Spleen (tissue), 11 donors: ENCODE results near the gene AMN1. TPM values are rescaled to one million over a fixed set of nuclear protein-coding genes. Genes with fewer than 3 reads are reported as not detected.

Experiments
- DNase-seq: peaks from one replicate; pipeline ENCODE4 v3.0.0-alpha.2; 2020
- H3K27ac ChIP-seq, 8 donors: fragments of 200-600 bp; sonication (generic) in 7 of 8; 1 replicate in 4 of 8; 2 replicates in 4 of 8; pipeline versions ENCODE4 v1.5.0 to v1.8.0; 2016 to 2021; ENCODE audit warnings: inconsistent platforms in 4 of 8, mild to moderate bottlenecking in 4 of 8, moderate library complexity in 1 of 8
- H3K27me3 ChIP-seq, 7 donors: fragments of 200-600 bp; sonication (generic) in 6 of 7; replicated peaks in 1 of 7; 1 replicate in 4 of 7; 2 replicates in 3 of 7; pipeline versions ENCODE4 v1.5.0 to v1.8.0; 2016 to 2021; ENCODE audit warnings: inconsistent platforms in 3 of 7, mild to moderate bottlenecking in 1 of 7
- H3K36me3 ChIP-seq, 6 donors: fragments of 200-600 bp; sonication (generic) in 5 of 6; 1 replicate in 4 of 6; 2 replicates in 2 of 6; pipeline versions ENCODE4 v1.5.0 to v1.8.0; 2016 to 2021; ENCODE audit warnings: inconsistent platforms in 2 of 6
- H3K4me1 ChIP-seq, 6 donors: fragments of 200-600 bp; sonication (generic) in 5 of 6; 1 replicate in 3 of 6; 2 replicates in 3 of 6; pipeline versions ENCODE4 v1.5.0 to v1.8.0; 2016 to 2021; ENCODE audit warnings: inconsistent platforms in 3 of 6
- H3K4me3 ChIP-seq, 8 donors: fragments of 200-600 bp; sonication (generic) in 7 of 8; 1 replicate in 4 of 8; 2 replicates in 4 of 8; pipeline versions ENCODE4 v1.5.0 to v1.8.0; 2016 to 2021; ENCODE audit warnings: inconsistent platforms in 4 of 8, mild to moderate bottlenecking in 4 of 8, moderate library complexity in 2 of 8
- H3K9me3 ChIP-seq, 8 donors: fragments of 200-600 bp; sonication (generic) in 7 of 8; 1 replicate in 4 of 8; 2 replicates in 4 of 8; pipeline versions ENCODE4 v1.5.0 to v1.8.0; 2016 to 2021; ENCODE audit warnings: inconsistent platforms in 4 of 8
- CTCF ChIP-seq, 11 experiments: fragments of 200-600 bp in 7 of 11; fragments of 450-650 bp in 4 of 11; sonication (generic) in 4 of 11; IDR thresholded peaks in 8 of 11; conservative IDR thresholded peaks in 3 of 11; 1 replicate in 7 of 11; 2 replicates in 4 of 11; pipeline versions ENCODE4 v1.4.0 to v1.8.0; 2016 to 2021; ENCODE audit warnings: antibody characterized with exemption in 11 of 11, inconsistent platforms in 4 of 11, mild to moderate bottlenecking in 1 of 11
- POLR2A ChIP-seq, 3 donors: fragments of 450-650 bp; IDR thresholded peaks; one replicate each; pipeline ENCODE4 v1.5.1; 2017; ENCODE audit warnings: antibody characterized with exemption in 3 of 3, mild to moderate bottlenecking in 1 of 3
- POLR2AphosphoS5 ChIP-seq, 3 donors: sonication (generic); formaldehyde crosslinking; IDR thresholded peaks; one replicate each; pipeline ENCODE4 v1.5.1; 2017; ENCODE audit warnings: antibody characterized with exemption in 3 of 3
- WGBS, 5 donors: extraction: QIAGEN DNeasy Blood & Tissue Kit in 3 of 5; methylation state at CpG; one replicate each; pipeline versions ENCODE4 v1.1.5 to v1.1.7; 2013 to 2018; 5-methylcytosine and 5-hydroxymethylcytosine counted together
- intact Hi-C: fragments of 100-400 bp; cut with DNase I; formaldehyde crosslinking; loops from one replicate; pipeline ENCODE4 v1.15.0; 2023; ENCODE audit warnings: low total_unique reads
- polyA plus RNA-seq, 3 donors: library from polyadenylated mRNA; stranded (reverse); fragments of 200-250 nt; gene quantifications; one replicate each; pipeline ENCODE4 v1.2.1, GENCODE V29; 2013
- small RNA-seq, 4 donors: library from RNA; depleted of rRNA; stranded (forward); fragments of <200 nt; gene quantifications; one replicate each; pipeline ENCODE3, GENCODE V24; 2016
- total RNA-seq, 7 donors: library from RNA; depleted of rRNA in 3 of 7; stranded (reverse); fragments of >200 nt in 3 of 7; fragmentation: NEBNext Ultra II Directional in 4 of 7; extraction: Animal tissue kit (Norgen Biotek cat#: 25700) in 4 of 7; gene quantifications; one replicate each; pipeline versions ENCODE4 v1.1.0 to v1.2.1, GENCODE V29; 2016 to 2021
- donor health status: healthy with polysubstance abuse.
- donor health status: DM: no; HTN: no; CAD: no; lungs with moderate emphysema.
- donor health status: DM: no; HTN: no; CAD: no.
- donor health status: Bipolar disorder and iron deficiency.
- donor health status: healthy.
- donor health status: DM: no; HTN: no; CAD: no.
- donor health status: DM: yes; HTN: yes; CAD: no.

Gene AMN1
- total and polyA plus RNA-seq, 10 donors, result 12.9 to 27.4 (median 16.1) TPM

DNA sequence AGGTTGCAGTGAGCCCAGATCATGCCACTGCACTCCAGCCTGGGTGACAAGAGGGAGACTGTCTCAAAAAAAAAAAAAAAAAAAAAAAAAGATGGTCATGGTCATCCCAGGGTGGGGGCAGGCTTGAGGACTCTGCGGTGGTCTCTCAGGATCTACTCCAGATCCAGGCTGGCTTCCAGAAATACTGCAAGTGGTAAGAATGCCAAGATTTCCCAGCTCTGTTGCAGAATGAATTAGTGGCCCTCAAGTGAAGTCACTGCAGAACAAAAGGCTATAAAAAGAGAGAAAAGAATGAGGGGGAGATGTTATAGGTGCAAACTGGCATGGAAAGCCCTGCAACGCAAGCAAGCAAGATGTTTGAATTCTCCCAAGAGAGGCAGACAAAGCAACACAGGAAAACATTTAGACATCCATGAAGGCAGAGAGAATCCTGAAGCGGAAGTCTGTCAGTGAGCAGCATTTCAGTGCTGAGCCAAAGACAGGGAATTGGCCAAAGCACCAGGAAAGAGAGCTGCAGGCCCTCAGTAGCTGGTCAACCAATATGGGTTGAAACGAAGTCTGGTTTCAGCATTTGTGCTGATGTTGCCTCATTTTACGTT is 101.3 kb downstream of the AMN1 start:
- Histone ChIP-seq H3K9me3 (no peaks in the 10 kb centered on the region), H3K36me3 (no peaks in the 10 kb centered on the region), H3K27me3 (no peaks in the 10 kb centered on the region), H3K27ac (no peak overlapping the region), H3K4me1 (peaks cover 0 to 25% (median 4%) of the 10 kb centered on the region in 6 donors), H3K4me3 (no peak overlapping the region)
- WGBS, 5 donors, result 80 to 89% (median 86%) methylated on average over 5 of the region's 5 CpGs
- DNase-seq, result no peak
- intact Hi-C loops, result no loop called here
- TF ChIP-seq POLR2AphosphoS5 (IDR thresholded peaks at IDR 0.05), result no peak
- no peak for TF ChIP-seq CTCF (IDR thresholded peaks at IDR 0.05 in 8 of 11, conservative IDR thresholded peaks at IDR 0.05 in 3 of 11)
- TF ChIP-seq POLR2A (IDR thresholded peaks at IDR 0.05), result no peak

GRCh38 chr12:31626270-31626995 is 102.4 kb downstream of the AMN1 start:
- TF ChIP-seq CTCF (IDR thresholded peaks at IDR 0.05 in 8 of 11, conservative IDR thresholded peaks at IDR 0.05 in 3 of 11) (no peak), POLR2A (IDR thresholded peaks at IDR 0.05) (no peak), POLR2AphosphoS5 (IDR thresholded peaks at IDR 0.05) (no peak)
- no peak for DNase-seq
- Histone ChIP-seq H3K36me3 (no peaks in the 10 kb centered on the region), H3K4me1 (peaks cover 0 to 21% (median 2%) of the 10 kb centered on the region in 6 donors), H3K27ac (no peak overlapping the region), H3K4me3 (no peak overlapping the region), H3K27me3 (no peaks in the 10 kb centered on the region), H3K9me3 (no peaks in the 10 kb centered on the region)
- intact Hi-C loops, result no loop called here
- 75 to 84% (median 79%) methylated on average over 7 of the region's 7 CpGs for WGBS, 5 donors

DNA sequence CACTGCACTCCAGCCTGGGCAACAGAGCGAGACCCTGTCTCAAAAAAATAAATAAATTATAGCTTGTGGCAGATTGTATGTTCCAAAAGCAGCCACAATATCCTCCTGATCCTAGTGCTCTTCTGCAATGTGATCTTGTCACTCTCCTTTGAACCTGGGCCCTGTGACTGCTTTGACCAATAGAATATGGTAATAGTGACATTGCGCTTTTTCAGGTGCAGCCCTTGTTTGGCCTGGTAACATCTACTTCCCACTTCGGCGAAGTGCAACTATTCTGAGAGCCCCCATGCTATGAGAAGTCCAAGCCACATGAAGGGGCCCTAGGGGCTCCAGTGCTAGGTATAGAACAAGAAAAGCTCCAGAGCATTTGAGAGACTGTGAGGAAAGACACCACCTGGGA is 106.8 kb downstream of the AMN1 start:
- WGBS, 5 donors, result 82 to 93% (median 87%) methylated on average over 4 of the region's 4 CpGs
- intact Hi-C loops, result no loop called here
- no peaks in the 10 kb centered on the region for H3K36me3 ChIP-seq
- H3K4me3 ChIP-seq, result no peak overlapping the region
- H3K4me1 ChIP-seq, result no peaks in the 10 kb centered on the region
- no peak for TF ChIP-seq CTCF (IDR thresholded peaks at IDR 0.05 in 8 of 11, conservative IDR thresholded peaks at IDR 0.05 in 3 of 11)
- no peak for TF ChIP-seq POLR2A (IDR thresholded peaks at IDR 0.05)
- no peak for TF ChIP-seq POLR2AphosphoS5 (IDR thresholded peaks at IDR 0.05)
- H3K27ac ChIP-seq, result no peak overlapping the region
- DNase-seq, result no peak
- no peaks in the 10 kb centered on the region for H3K9me3 ChIP-seq
- no peaks in the 10 kb centered on the region for H3K27me3 ChIP-seq

Small RNAs within 50 kb of the gene (small RNA-seq; reads per million reads assigned to genes)
- 0 reads per million in 4 donors for gene AC023157.2

Other genes starting within 250 kb of the AMN1 start
- gene DENND5B, start 137.9 kb downstream of the AMN1 start, total RNA-seq, result 10 to 100 TPM; 23.1 to 42.5 (median 30.5) TPM
- gene DENND5B, start 137.9 kb downstream of the AMN1 start, polyA plus RNA-seq, result 1 to 10 TPM; 4.5 to 7.0 (median 6.1) TPM
- gene ETFBKMT, start 69.3 kb downstream of the AMN1 start, total RNA-seq, result 1 to 10 TPM; 2.9 to 5.6 (median 3.8) TPM
- 1 to 10 TPM; 1.0 to 2.3 (median 1.3) TPM for gene ETFBKMT, start 69.3 kb downstream of the AMN1 start, polyA plus RNA-seq
- gene RESF1, start 230.4 kb upstream of the AMN1 start, total RNA-seq, result 100 to 1,000 TPM; 173 to 298 (median 190) TPM
- gene RESF1, start 230.4 kb upstream of the AMN1 start, polyA plus RNA-seq, result 100 to 1,000 TPM; 144 to 190 (median 171) TPM